ENCODE measurements around the gene C1QTNF12.

GRCh38 chr1:1232208-1232795, 14.2 kb downstream of the C1QTNF12 start, which contains the start of gene B3GALT6:
- no peak for TF ChIP-seq ZNF384 (IDR thresholded peaks at IDR 0.05)
- no peak for TF ChIP-seq FOXA1 (IDR thresholded peaks at IDR 0.05)
- TF ChIP-seq SP1 (IDR thresholded peaks at IDR 0.05) = no peak
- TF ChIP-seq PKNOX1 (IDR thresholded peaks at IDR 0.05) = no peak
- TF ChIP-seq FOXK2 (IDR thresholded peaks at IDR 0.05) = no peak
- no peak for TF ChIP-seq LEF1 (IDR thresholded peaks at IDR 0.05; ENCODE audit: borderline replicate concordance)
- TF ChIP-seq HDGF (IDR thresholded peaks at IDR 0.05; ENCODE audit: borderline replicate concordance) = no peak
- no peak for TF ChIP-seq CTBP1 (IDR thresholded peaks at IDR 0.05; ENCODE audit: borderline replicate concordance)
- TF ChIP-seq BHLHE40 (IDR thresholded peaks at IDR 0.05; ENCODE audit: borderline replicate concordance) = no peak
- TF ChIP-seq FOXM1 (IDR thresholded peaks at IDR 0.05; ENCODE audit: borderline replicate concordance) = 0 out of 2 replicates have a peak, but pooled peaks have one; percentile 6
- no peak for TF ChIP-seq NFRKB (IDR thresholded peaks at IDR 0.05)

Measured in HEK293T (cell line).